CD4-positive, alpha-beta T cell (primary cell): ENCODE data around the gene FILIP1. TPM values are rescaled to one million over a fixed set of nuclear protein-coding genes. Genes with fewer than 3 reads are reported as not detected.

ENCODE experiments used
- ATAC-seq: fragments of 200-7000 bp; cut with Tn5 transposase; one replicate; pipeline ENCODE4 v1.10.0; 2022; ENCODE audit warnings: mild to moderate bottlenecking; ENCODE audit not compliant: poor library complexity
- CTCF ChIA-PET: fragments of 350-600 bp; sonication (Branson Sonifier 250); formaldehyde crosslinking; loops from one replicate; lab custom pipeline; 2021; ENCODE audit warnings: antibody characterized with exemption, inconsistent platforms; lab: Charles Lee
- POLR2A ChIA-PET: fragments of 350-600 bp; sonication (Branson Sonifier 250); formaldehyde crosslinking; loops from one replicate; lab custom pipeline; 2021; ENCODE audit warnings: antibody characterized with exemption, inconsistent platforms; lab: Charles Lee
- DNase-seq, 14 experiments: peaks; one replicate each; pipeline ENCODE4 v3.0.0-alpha.2; 2013 to 2020; ENCODE audit warnings: mixed read lengths in 2 of 14
- H3K27ac ChIP-seq, 2 donors: one replicate each; pipeline versions ENCODE4 v1.5.1 to v1.7.0; 2013; ENCODE audit warnings: low read length in 2 of 2, low read depth in 1 of 2, mild to moderate bottlenecking in 1 of 2
- H3K27me3 ChIP-seq, 2 experiments: 1 replicate in 1 of 2; 2 replicates in 1 of 2; pipeline versions ENCODE4 v1.6.1 to v1.7.0; 2013; ENCODE audit warnings: low read length in 2 of 2, control low read depth in 1 of 2, mild to moderate bottlenecking in 1 of 2, moderate library complexity in 1 of 2; ENCODE audit not compliant: insufficient read depth in 2 of 2, control insufficient read depth in 1 of 2
- H3K36me3 ChIP-seq: one replicate; pipeline ENCODE4 v1.6.1; 2013; ENCODE audit warnings: low read length, control low read depth; ENCODE audit not compliant: insufficient read depth
- H3K4me1 ChIP-seq: one replicate; pipeline ENCODE4 v1.6.1; 2013; ENCODE audit warnings: low read length, control low read depth; ENCODE audit not compliant: insufficient read depth
- H3K4me3 ChIP-seq: one replicate; pipeline ENCODE4 v1.5.1; 2013; ENCODE audit warnings: mild to moderate bottlenecking, low read length, moderate library complexity
- H3K9me3 ChIP-seq, 2 experiments: 1 replicate in 1 of 2; 2 replicates in 1 of 2; pipeline versions ENCODE4 v1.6.1 to v1.7.0; 2013; ENCODE audit warnings: low read length in 2 of 2, mild to moderate bottlenecking in 2 of 2, control low read depth in 1 of 2, moderate library complexity in 1 of 2; ENCODE audit not compliant: control insufficient read depth in 1 of 2, insufficient read depth in 1 of 2
- H3K27ac Mint-ChIP-seq: one replicate; pipeline ENCODE4 v1.8.0; 2020; ENCODE audit warnings: mixed read lengths
- H3K27me3 Mint-ChIP-seq: one replicate; pipeline ENCODE4 v1.8.0; 2021; ENCODE audit warnings: mixed read lengths
- H3K36me3 Mint-ChIP-seq: one replicate; pipeline ENCODE4 v1.8.0; 2021; ENCODE audit warnings: low read depth, mixed read lengths
- H3K4me1 Mint-ChIP-seq: one replicate; pipeline ENCODE4 v1.8.0; 2021; ENCODE audit warnings: low read depth, mixed read lengths
- H3K4me3 Mint-ChIP-seq: one replicate; pipeline ENCODE4 v1.8.0; 2020; ENCODE audit warnings: mild to moderate bottlenecking, mixed read lengths
- H3K9me3 Mint-ChIP-seq: one replicate; pipeline ENCODE4 v1.8.0; 2020; ENCODE audit warnings: mixed read lengths
- intact Hi-C, 2 experiments: fragments of 100-400 bp; cut with DNase I in 1 of 2; cut with micrococcal nuclease in 1 of 2; formaldehyde crosslinking; loops; one replicate each; pipeline versions ENCODE4 v1.15.1 to v1.9.0; 2023 to 2025; cut with DNase I, micrococcal nuclease
- total RNA-seq, 174 experiments: library from RNA in 2 of 174; stranded (reverse) in 2 of 174; gene quantifications; one replicate each; pipeline ENCODE4 v1.2.3 and lab custom pipeline; 2021 to 2026
- TF ChIP-seq, protein P1 (sequence below): fragments of 200-600 bp; IDR thresholded peaks from one replicate; pipeline ENCODE4 v1.8.0; 2022; ENCODE audit warnings: antibody characterized with exemption, mild to moderate bottlenecking

FILIP1 gene
- total RNA-seq, 2 experiments from 2014 or later = 0.06 TPM; not detected in 1

DNA sequence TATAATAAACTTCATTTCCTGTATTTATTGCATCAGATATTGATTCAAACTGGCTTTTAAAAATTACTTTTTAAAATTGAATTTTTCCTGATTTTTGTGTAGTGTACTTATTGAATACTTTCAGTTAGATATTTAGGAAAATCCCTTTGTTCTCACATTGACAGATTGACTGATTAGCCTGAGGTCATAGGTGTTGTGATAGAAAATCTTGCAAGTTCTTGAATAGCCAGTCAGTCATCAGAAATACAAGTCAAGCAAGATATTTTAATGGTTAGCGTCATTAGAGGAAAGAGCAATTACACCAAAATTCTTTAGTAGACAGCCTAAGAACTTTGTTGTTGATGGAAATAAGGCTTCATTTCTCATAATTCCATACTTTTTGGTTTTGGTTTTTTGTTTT lies 205.6 kb downstream of the FILIP1 start:
- TF ChIP-seq, protein P1, sequence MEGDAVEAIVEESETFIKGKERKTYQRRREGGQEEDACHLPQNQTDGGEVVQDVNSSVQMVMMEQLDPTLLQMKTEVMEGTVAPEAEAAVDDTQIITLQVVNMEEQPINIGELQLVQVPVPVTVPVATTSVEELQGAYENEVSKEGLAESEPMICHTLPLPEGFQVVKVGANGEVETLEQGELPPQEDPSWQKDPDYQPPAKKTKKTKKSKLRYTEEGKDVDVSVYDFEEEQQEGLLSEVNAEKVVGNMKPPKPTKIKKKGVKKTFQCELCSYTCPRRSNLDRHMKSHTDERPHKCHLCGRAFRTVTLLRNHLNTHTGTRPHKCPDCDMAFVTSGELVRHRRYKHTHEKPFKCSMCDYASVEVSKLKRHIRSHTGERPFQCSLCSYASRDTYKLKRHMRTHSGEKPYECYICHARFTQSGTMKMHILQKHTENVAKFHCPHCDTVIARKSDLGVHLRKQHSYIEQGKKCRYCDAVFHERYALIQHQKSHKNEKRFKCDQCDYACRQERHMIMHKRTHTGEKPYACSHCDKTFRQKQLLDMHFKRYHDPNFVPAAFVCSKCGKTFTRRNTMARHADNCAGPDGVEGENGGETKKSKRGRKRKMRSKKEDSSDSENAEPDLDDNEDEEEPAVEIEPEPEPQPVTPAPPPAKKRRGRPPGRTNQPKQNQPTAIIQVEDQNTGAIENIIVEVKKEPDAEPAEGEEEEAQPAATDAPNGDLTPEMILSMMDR = no peak

DNA sequence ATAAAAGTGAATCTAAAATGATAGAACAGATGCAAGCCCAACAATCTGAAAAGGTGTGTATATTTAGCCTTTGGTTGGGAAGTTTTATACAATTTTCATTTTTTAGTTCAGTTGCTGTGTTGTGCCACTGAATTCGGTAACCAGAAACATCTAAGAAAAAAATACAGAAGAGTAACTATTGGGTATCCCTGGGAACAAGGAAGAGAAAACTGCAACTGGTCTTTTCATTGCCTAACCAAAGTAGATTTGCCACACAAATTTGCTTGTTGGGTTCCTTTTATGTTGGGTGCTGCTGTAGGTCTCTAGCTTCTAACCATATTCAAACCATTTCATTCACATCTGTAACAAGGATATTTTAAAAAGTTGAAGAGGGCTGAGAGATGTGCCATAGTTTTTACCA lies 206.2 kb downstream of the FILIP1 start:
- POLR2A ChIA-PET = no interaction called here
- H3K9me3 ChIP-seq = no peaks in the 10 kb centered on the region
- H3K27ac ChIP-seq = no peak overlapping the region
- ATAC-seq (no peak), DNase-seq (no peak)
- H3K27me3 ChIP-seq = no peaks in the 10 kb centered on the region
- Mint-ChIP-seq H3K36me3 (peaks cover 4% of the 10 kb centered on the region), H3K4me1 (peaks cover 29% of the 10 kb centered on the region), H3K9me3 (no peaks in the 10 kb centered on the region), H3K4me3 (peak overlapping the region; percentile 77), H3K27me3 (no peaks in the 10 kb centered on the region), H3K27ac (no peak overlapping the region)
- TF ChIP-seq, protein P1 = no peak
- peaks cover 9% of the 10 kb centered on the region for H3K4me1 ChIP-seq
- peaks cover 5% of the 10 kb centered on the region for H3K36me3 ChIP-seq
- H3K4me3 ChIP-seq = no peak overlapping the region
- CTCF ChIA-PET = no interaction called here
- intact Hi-C loops = no loop called here

More for the DNA sequence above, 205.6 kb downstream of the FILIP1 start:
- Histone ChIP-seq H3K27me3 (no peaks in the 10 kb centered on the region), H3K4me1 (peaks cover 6% of the 10 kb centered on the region), H3K4me3 (no peak overlapping the region), H3K9me3 (no peaks in the 10 kb centered on the region), H3K36me3 (peaks cover 5% of the 10 kb centered on the region), H3K27ac (no peak overlapping the region)
- H3K9me3 Mint-ChIP-seq = no peaks in the 10 kb centered on the region
- H3K27ac Mint-ChIP-seq = no peak overlapping the region
- H3K27me3 Mint-ChIP-seq = no peaks in the 10 kb centered on the region
- H3K4me1 Mint-ChIP-seq = peaks cover 25% of the 10 kb centered on the region
- ChIA-PET CTCF (no interaction called here), POLR2A (no interaction called here)
- no peak overlapping the region for H3K4me3 Mint-ChIP-seq
- no peak for ATAC-seq
- peaks cover 4% of the 10 kb centered on the region for H3K36me3 Mint-ChIP-seq
- intact Hi-C loops = no loop called here
- DNase-seq = no peak

DNA sequence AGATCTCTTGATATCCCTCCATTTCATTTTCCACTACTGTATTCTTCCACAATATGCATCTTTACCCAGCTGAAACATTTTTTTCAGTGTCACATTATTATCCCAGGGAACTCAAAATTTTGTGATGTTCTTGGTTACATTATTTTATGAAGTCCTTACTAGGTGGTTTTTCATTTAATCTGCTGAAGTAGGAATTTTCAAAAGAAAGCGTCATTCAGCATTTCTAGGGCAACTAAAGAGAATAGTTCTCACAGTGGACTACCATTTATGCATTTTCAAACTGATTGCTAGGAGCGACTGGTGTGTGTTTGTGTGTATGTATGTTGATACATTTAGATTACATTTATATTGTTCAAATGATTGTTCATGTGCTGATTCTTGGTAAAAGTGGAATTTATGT lies 206.6 kb downstream of the FILIP1 start:
- no peak overlapping the region for H3K27ac ChIP-seq
- Mint-ChIP-seq H3K36me3 (peaks cover 4% of the 10 kb centered on the region), H3K27me3 (no peaks in the 10 kb centered on the region), H3K27ac (peak overlapping the region; percentile 42), H3K9me3 (no peaks in the 10 kb centered on the region), H3K4me1 (peaks cover 34% of the 10 kb centered on the region), H3K4me3 (peak overlapping the region; percentile 77)
- no peaks in the 10 kb centered on the region for H3K9me3 ChIP-seq
- H3K4me1 ChIP-seq = peaks cover 9% of the 10 kb centered on the region
- ATAC-seq (no peak), DNase-seq (no peak)
- H3K27me3 ChIP-seq = no peaks in the 10 kb centered on the region
- POLR2A ChIA-PET = no interaction called here
- intact Hi-C loops = no loop called here
- peaks cover 5% of the 10 kb centered on the region for H3K36me3 ChIP-seq
- CTCF ChIA-PET = no interaction called here
- TF ChIP-seq, protein P1 = no peak
- H3K4me3 ChIP-seq = no peak overlapping the region
